NB4 (cell line): Measurements from ENCODE around the gene MRPL16.

Source experiments
- MAX ChIP-seq: IDR thresholded peaks from 2 replicates; pipeline ENCODE4 v1.6.1; 2011; ENCODE audit warnings: low read depth, low read length
- POLR2A ChIP-seq: IDR thresholded peaks from 2 replicates; pipeline ENCODE4 v1.6.1; 2011; ENCODE audit warnings: mild to moderate bottlenecking; ENCODE audit not compliant: insufficient read length; ENCODE audit errors: extremely low read depth
- TF ChIP-seq, protein P1 (sequence below): IDR thresholded peaks from one replicate; pipeline ENCODE4 v1.5.1; 2012; ENCODE audit warnings: low read depth, low read length

DNA sequence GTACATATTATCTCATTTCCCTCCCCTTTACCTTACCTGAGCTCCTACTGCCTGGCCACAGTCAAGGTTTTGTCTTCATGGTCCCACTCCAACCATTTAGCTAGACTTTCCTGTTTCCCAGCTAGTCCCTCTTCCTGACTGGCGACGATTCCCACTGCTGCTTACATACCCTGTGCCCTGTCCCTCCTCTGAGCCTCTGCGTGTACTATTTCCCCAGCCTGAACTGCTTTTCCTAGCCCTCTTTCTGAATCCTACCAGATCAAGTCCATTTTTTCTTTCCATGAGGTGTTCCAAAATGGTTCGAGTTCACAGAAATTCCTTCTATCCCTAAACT is 23.4 kb downstream of the MRPL16 start:
- TF ChIP-seq, protein P1, sequence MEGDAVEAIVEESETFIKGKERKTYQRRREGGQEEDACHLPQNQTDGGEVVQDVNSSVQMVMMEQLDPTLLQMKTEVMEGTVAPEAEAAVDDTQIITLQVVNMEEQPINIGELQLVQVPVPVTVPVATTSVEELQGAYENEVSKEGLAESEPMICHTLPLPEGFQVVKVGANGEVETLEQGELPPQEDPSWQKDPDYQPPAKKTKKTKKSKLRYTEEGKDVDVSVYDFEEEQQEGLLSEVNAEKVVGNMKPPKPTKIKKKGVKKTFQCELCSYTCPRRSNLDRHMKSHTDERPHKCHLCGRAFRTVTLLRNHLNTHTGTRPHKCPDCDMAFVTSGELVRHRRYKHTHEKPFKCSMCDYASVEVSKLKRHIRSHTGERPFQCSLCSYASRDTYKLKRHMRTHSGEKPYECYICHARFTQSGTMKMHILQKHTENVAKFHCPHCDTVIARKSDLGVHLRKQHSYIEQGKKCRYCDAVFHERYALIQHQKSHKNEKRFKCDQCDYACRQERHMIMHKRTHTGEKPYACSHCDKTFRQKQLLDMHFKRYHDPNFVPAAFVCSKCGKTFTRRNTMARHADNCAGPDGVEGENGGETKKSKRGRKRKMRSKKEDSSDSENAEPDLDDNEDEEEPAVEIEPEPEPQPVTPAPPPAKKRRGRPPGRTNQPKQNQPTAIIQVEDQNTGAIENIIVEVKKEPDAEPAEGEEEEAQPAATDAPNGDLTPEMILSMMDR, result no peak
- TF ChIP-seq POLR2A (no peak), MAX (no peak)
